NCI-H1105 (cell line): Measurements from ENCODE around the gene WASHC1.
"Not testable (repeated sequence)": the region's sequence is repeated elsewhere in the genome, so short reads cannot be mapped to it uniquely, and the experiment has no call there.

ENCODE experiments used
- DNase-seq: peaks from one replicate; lab custom pipeline; 2025; lab: John Stamatoyannopoulos, UW

The WASHC1 gene

GRCh38 chr9:14129-14809 lies 15.0 kb downstream of the WASHC1 start:
- DNase-seq = not testable (repeated sequence)

DNA sequence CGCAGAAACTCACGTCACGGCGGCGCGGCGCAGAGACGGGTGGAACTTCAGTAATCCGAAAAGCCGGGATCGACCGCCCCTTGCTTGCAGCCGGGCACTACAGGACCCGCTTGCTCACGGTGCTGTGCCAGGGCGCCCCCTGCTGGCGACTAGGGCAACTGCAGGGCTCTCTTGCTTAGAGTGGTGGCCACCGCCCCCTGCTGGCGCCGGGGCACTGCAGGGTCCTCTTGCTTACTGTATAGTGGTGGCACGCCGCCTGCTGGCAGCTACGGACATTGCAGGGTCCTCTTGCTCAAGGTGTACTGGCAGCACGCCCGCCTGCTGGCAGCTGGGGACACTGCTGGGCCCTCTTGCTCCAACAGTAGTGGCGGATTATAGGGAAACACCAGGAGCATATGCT lies 18.1 kb downstream of the WASHC1 start:
- DNase-seq = not testable (repeated sequence)

- not testable (repeated sequence) for DNase-seq
Measured at GRCh38 chr9:10653-11053, 18.6 kb downstream of the WASHC1 start.

GRCh38 chr9:10207-10606 lies 19.0 kb downstream of the WASHC1 start:
- not testable (repeated sequence) for DNase-seq
